Islet of Langerhans (tissue), 1 donor: Measurements from ENCODE around the gene HSDL2.
"Not testable (repeated sequence)": the region's sequence is repeated elsewhere in the genome, so short reads cannot be mapped to it uniquely, and the experiment has no call there.

Experiments
- FAIRE-seq: peaks from one replicate; lab custom pipeline; 2011; peaks lifted over from hg19 to GRCh38; lab: Jason Lieb, UNC

The HSDL2 gene

DNA sequence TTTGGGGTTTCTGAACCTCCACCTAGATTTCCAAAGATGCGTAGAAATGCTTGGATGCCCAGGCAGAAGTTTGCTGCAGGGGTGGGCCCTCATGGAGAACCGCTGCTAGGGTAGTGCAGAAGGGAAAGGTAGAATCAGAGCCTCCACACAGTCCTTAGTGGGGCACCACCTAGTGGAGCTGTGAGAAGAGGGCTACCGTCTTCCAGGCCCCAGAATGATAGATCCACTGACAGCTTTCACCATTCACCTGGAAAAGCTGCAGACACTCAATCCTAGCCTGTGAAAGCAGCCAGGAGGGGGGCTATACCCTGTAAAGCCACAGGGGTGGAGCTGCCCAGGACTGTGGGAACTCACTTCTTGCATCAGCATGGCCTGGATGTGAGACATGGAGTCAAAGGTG lies 13.3 kb upstream of the HSDL2 start:
- FAIRE-seq = no peak

DNA sequence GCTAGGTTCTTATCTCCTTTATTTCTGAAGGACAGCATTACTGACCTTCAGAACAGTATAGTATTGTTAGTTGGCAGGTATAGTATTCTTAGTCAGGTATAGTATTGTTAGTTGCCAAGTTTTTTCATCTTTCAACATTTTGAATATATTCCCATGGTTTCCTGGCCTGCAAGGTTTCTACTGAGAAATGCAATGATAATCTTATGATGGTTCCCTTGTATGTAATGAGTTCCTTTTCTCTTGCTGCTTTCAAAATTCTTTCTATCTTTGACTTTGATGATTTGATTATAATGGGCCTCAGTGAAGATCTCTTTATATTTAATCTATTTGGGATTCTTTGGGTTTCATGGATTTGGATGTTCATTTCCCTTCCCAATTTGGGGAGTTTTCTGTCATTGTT lies 12.4 kb upstream of the HSDL2 start:
- no peak for FAIRE-seq

DNA sequence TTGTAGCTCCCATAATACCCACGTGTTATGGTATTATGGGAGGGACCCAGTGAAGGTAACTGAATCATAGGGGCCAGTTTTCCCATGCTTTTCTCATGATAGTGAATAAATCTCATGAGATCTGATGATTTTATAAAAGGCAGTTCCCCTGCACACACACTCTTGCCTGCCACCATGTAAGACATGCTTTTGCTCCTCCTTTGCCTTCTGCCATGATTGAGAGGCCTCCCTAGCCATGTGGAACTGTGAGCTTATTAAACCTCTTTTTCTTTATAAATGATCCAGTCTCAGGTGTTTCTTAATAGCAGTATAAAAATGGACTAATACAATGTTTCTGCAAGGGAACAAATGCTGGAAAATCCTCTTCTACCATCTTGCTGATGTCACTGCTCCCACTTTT lies 10.1 kb upstream of the HSDL2 start:
- no peak for FAIRE-seq

DNA sequence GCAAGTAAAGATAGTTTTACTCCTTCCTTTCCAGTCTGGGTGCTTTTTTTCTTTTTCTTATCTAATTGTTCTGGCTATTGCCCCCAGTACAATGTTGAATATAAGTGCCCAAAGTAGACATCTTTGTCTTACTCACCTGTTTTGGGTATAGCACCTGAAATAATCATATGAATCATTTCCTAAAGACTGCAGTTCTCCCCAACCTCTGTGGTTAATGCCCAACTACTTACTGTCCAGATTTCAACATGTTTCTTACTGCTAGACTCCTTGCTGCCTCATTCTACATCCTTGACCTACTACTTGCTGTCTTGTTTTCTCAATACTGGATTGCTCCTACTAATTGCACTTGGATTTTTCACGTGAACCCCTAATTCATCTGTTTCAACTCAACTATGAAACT lies 8.8 kb upstream of the HSDL2 start:
- no peak for FAIRE-seq

DNA sequence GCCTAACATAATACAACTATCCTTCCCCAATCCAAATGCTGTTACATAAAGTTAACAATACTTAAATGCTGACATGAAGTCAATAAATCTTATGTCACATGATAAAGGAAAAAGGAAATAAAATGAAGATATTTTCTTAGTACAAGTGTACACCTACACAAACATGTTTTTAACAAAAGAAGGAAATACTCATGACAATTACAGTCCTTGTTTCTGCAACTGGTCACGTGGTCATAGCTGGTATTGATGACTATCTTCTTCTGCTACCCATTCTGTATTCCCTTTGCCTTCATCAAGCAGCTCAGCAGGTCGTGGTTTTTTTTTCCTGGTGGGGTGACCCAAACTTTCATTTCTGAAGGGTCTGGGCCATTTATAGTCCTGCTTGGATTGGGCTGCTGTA lies 6.2 kb upstream of the HSDL2 start:
- not testable (repeated sequence) for FAIRE-seq

DNA sequence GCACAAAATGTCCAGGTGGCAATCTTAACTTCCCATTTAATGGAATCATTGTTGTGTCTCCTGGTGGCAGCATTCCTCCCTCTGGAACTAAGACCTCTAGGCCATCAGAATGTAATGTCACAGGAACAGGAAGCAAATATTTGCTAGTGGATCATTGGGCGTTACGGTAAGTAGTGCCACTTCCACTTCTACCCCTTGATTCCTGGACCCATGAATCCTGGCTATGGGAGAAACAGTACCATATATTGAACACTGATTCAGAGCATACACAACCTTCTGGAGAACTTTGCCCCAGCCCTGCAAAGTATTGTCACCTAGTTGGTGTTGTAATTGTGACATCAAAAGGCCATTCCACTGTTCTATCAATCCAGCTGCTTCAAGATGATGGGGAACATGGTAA lies 5.7 kb upstream of the HSDL2 start:
- FAIRE-seq = not testable (repeated sequence)

DNA sequence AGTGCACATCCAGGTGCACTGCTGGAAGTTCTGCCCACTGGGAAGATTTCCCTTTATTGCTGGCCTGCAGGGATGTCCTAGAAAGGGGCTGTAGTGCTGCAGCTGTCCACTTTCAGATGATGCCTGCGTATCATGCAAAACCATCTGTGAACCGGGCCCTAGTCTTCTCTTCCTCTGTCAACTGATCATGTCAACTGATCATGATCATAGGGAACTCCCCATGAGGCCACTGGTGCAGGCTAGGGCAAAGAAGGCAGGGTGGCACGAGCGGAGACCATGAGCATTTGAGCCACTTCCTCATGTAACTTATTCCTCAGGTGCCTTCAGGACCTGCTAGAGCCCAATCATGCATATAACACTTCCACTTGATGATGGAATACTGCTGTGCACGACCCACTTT lies 4.5 kb upstream of the HSDL2 start:
- FAIRE-seq = no peak

DNA sequence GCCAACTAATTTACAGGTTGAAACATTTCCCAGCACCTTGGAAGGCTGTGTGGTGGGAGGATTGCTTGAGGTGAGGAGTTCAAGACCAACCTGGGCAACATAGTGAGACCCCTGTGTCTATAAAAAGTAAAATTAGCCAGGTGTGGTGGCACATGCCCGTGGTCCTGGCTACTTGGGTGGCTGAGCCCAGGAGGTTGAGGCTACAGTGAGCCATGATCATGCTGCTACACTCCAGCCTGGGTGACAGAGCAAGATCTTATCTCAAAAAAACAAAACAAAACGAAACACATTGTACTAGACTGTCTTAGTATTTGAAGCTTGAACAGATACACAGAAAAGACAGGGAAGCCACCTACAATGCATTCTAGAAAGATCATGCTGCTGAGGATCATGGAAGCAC lies 2.8 kb upstream of the HSDL2 start:
- no peak for FAIRE-seq

DNA sequence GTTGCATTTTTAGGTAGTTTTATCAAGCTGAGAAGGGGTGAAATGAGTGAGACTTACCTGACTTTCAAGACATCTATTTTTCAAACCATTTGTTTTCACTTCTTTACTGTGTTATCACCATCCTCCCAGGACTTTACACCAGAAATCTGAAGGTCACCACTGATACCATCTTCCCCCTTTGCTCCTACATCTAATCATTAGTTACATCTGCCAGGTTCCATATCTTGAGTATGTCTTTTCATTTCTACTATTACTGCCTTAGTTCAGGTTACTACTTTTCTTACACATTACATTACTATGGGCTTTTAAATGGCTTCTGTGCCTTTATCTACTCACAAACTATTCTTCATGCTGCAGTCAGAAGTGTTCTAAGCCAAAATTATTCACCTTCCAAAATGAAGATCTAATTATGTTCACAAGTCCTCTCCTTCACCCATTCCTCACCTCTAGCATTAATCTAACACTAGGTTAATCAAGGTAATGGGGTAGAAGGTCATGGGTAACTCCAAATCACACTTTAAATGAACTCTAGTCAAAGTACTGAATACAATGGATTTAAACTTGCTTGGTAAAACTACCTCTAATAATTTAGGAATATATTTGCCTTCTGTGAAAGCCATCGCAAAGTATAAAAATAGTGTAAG lies 2.1 kb upstream of the HSDL2 start:
- FAIRE-seq = no peak

DNA sequence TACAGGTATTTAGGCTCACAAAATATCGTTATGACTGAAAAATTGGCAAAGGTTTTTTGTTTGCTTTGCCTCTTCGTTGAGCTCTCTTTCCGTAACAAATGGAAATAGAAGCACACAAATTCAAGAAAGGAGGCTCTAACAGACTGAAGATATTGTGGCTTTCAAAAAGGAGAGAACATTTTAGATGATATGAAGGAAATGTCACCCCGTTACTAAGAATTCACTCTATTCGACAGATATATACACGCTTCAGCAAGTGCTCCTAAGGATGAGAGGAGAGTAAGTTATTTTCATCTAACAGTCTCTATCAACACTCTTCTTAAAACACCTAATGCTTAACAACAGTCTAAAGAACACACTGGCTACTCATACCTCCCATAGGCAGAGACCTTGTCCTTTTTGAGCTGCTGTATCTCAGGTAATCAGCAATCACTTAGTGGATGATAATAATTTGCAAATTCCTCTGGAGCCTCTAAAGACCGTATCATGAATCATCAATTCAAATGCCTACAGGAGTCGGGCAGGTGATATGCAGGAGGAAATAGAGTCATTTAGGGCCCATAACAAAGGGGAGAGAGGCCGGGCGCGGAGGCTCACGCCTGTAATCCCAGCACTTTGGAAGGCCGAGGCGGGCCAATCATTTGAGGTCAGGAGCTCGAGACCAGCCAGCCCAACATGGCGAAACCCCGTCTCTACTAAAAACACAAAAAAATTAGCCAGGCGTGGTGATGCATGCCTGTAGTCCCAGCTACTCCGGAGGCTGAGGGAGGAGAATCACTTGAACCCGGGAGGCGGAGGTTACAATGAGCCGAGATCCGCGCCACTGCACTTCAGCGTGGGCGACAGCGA lies 1.4 kb upstream of the HSDL2 start:
- FAIRE-seq = no peak

DNA sequence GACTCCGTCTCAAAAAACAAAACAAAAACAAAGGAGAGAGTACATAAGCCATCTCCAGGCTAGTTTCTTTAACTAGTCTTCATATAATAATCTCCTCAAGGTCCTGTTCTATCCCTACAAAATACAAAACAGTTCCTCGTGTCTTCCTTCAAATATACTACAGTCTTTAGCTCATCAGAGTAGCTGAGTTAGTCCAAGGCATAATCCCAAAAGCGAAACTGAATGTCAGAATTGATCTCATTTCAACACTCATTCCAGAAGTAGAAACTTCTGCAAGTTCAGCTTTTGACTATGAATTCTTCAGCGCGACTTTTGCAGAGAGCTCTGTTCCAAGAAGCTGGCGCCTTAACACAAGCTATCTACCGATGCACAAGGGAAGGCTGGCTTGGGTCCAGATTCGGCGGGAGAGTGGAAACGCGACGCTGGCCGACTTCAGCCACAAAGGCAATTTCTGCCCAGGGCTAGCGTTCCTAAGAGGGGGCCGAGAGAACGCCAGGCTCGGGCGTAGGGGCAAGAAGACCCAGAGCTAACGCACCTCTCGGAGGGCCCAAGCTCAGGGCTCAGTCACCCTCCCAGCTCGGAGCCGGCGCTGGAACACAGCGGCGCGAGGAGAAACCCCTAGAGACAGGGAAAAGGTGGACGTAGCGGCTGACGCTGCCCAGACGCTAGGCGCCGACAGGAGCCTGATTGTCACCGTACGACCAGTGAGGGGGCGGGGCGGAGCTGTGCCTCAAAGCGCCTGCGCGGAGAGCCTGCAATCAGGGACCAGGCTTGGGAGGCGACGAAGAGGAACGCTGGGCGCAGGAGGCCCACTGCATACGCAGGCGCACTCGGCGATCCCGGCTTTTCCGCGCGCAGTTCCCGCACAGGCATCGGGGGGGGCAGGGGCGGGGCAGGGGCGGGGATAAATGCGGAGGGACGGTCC lies 469 bp upstream of the HSDL2 start:
- no peak for FAIRE-seq

DNA sequence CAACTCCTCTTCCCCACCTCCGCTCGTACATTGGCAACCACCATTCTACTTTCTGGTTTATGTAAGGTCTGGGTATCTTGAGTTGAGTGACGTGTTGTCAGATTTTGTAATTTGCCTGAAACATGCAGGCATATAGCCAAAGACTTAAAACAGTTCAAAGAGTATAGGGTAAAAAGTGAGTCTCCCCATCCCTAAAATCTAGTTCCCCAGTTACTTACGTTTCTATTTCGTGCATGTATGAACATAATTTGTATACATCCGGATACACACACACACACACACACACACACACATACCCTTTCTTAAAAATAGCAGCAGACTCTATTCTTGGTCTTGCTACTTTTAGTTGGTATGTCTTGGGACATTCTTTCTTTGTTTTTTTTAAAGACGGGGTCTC lies 915 bp downstream of the HSDL2 start:
- no peak for FAIRE-seq

DNA sequence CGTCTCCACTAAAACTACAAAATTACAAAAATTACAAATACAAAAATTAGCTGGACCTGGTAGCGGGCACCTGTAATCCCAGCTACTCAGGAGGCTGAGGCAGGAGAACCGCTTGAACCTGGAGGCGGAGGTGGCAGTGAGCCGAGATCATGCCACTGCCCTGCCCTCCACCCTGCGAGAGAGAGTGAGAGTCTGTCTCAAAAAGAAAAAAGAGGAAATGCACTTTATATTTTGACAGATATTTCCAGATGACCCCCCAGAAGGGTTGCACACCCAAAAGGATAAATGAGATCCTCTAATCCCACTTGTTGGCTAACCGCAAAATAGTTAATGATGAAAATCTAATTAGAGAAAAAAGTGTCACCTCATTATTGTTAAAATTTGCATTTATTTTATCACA lies 2.2 kb downstream of the HSDL2 start:
- no peak for FAIRE-seq

DNA sequence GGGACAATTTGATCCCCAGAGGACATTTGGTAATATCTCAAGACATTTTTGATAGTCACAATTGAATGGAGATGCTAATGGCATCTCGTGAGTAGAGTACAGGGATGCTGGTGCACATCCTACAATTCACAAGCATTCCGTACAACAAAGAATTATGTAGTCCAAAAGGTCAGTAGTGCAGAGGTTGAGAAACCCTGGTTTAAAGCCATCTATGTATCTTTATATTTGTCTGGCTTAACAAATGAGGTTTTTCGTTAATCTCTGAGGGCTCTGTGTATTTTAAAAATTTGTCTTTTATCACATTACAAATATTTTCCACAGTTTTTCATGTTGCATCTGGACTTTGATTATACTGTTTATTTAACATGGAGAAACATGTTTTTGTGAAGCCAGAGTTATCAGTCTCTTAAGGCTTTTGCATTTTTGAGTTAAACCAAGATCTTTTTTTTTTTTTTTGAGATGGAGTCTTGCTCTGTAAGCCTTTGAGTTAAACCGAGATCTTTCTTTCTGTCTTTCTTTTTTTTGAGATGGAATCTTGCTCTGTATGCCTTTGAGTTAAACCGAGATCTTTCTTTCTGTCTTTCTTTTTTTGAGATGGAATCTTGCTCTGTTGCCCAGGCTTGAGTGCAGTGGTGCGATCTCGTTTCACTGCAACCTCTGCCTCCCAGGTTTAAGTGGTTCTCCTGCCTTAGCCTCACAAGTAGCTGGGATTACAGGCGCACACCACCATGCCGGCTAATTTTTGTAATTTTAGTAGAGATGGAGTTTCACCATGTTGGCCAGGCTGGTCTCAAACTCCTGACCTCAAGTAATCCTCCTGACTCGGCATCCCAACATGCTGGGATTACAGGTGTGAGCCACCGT lies 2.8 kb downstream of the HSDL2 start:
- FAIRE-seq = no peak

DNA sequence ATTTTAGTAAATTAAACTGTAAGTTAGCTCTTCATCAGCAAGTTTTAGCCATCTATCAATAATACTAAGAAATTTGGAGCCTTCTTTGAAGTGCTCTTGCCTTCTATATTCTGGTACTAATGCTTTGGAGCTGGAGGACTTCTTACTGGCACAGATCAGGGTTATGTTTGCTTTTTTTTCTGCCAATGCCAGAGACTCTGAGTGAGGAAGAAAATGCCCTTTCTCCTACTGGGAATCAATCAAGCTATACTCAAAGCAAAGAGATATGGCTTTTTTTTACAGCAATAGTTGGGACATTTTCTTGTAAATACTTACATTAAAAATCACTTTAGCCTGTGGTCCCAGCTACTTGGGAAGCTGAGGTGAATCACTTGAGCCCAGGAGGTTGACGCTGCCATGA lies 4.3 kb downstream of the HSDL2 start:
- no peak for FAIRE-seq

DNA sequence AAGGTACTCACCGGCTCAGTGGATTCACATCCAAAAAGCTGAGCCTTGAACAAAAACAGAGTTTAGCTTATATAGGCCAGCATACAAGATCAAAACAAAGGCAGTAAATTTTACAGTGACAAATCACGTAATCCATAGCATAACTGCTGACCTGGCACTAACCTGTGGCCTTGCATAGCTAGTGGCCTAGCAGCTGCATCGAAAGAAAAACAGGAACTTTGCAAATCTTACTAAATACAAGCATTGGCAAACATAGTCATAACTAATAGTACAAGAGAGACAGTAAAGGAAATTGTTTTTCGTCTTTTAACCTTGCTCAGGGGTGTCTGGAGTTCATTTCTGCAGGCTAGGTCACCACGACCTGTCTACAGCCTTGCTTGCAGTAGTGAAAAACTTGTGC lies 4.8 kb downstream of the HSDL2 start:
- FAIRE-seq = no peak

DNA sequence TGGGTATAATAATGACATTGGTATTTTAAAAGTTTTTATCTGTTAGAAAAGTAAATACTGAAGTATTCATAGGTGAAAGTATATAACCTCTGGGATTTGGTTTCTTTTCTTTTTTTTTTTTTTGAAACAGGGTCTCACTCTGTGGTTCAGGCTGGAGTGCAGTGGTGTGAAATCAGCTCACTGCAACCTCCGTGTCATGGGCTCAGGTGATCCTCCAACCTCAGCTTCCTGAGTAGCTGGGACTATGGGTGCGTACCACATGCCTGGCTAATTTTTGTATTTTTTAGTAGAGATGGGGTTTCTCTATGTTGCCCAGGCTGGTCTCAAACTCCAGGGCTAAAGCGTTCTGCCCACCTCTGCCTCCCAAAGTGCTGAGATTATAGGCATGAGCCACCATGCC lies 7.2 kb downstream of the HSDL2 start:
- FAIRE-seq = no peak

DNA sequence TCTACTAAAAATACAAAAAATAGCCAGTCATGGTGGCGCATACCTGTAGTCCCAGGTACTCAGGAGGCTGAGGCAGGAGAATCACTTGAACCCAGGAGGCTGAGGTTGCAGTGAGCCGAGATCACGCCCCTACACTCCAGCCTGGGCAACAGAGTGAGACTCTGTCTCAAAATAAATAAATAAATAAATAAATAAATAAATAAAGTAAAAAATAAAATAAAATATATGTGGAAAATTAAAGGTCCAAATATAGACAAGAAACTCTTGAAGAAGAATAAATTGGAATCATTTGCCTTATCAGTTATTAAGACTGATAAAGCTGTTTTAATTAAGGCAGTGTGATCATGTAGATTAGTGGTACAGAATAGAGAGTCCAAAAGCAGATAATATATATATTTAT lies 10.0 kb downstream of the HSDL2 start:
- not testable (repeated sequence) for FAIRE-seq

DNA sequence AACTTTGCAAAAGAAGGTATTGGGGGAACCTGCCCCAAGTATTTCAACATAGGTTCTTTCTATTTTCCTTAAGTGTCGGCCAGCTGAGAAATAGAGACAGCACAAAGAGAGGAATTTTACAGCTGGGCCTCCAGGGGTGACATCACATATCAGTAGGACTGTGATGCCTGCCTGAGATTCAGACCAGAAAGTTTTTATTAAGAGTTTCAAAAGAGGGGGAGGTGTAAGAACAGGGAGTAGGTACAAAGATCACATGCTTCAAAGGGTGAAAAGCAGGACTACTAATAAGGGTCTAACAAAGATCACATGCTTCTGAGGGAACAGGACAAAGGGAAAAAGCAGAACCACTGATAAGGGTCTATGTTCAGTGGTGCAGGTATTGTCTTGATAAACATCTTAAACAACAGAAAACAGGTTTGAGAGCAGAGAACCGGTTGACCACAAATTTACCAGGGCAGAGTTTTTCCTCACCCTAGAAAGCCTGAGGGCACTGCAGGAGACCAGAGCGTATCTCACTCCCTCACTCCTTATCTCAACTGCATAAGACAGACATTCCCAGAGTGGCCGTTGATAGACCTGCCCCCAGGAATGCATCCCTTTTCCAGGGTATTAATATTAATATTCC lies 12.1 kb downstream of the HSDL2 start:
- not testable (repeated sequence) for FAIRE-seq

DNA sequence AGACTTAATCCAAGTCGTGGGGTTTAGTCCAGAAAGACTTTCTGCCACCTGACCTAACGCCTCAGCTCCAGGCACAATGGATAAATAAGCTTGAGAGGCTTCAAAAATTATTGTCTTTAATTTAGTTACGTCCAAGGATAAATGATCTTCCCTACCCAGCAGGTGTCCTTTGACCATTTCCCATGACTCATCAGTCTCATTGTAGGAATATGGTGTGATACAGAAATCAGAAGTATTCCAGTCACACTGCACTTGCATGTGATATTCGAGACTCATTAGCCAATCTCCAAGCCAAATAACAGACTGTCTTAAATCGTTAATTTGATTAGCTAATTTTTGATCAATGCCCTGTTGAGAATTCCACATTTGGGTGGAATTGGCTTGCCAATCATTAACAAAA lies 13.2 kb downstream of the HSDL2 start:
- FAIRE-seq = not testable (repeated sequence)

DNA sequence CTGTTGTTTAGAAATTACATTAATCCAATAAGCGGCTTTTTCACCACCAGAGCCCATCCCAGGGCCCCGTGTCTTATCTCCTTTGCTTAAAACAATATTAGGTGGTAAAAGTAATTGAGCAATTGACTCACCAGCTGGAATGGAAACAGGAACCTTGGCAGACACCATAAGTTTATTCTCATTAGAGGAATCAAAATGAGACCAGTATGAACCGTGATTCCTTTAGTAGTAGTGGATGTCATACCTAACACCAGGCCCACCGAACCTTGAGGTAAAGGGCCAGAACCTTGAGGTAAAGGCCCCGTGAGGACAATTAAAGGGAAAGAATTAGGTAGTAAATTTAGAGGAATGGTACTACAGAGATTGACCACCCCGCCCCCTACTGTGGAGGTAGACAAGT lies 16.5 kb downstream of the HSDL2 start:
- FAIRE-seq = no peak

DNA sequence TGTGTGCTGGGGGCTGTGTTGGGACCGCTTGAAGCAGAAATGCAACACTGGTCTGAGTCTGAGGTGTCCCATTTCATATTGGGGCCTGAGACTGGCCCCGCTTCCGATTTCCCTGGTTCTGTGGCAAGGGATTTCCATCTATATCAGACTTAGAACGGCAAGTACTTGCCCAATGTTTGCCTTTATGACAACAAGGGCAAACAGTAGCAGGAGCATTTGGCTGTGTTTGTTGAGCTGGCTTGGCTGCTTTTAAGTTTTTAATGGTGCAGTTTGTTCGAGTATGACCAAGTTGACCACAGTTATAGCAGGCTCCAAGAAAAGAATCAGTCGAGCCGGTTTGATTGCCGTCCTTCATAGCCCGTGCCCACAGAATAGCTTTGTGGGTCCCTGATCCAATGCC lies 17.0 kb downstream of the HSDL2 start:
- no peak for FAIRE-seq
